Epithelial cell of proximal tubule (primary cell): ENCODE measurements around the gene SAG. TPM values are rescaled to one million over a fixed set of nuclear protein-coding genes. Genes with fewer than 3 reads are reported as not detected.

Source experiments
- DNase-seq: peaks from one replicate; pipeline ENCODE4 v3.0.0-alpha.2; 2011; ENCODE audit warnings: low read depth
- H3K4me3 ChIP-seq: 2 replicates; pipeline ENCODE4 v1.5.1; 2011; ENCODE audit warnings: low read depth, mild to moderate bottlenecking, low read length
- total RNA-seq: library from RNA; depleted of rRNA; stranded (reverse); fragments of >200 nt; gene quantifications from 2 replicates; pipeline ENCODE4 v1.2.3, GENCODE V29; 2015
- TF ChIP-seq, protein P1 (sequence below): conservative IDR thresholded peaks from 2 replicates; pipeline ENCODE4 v1.5.1; 2012; ENCODE audit warnings: low read depth, mild to moderate bottlenecking, low read length

The SAG gene
- total RNA-seq, 1 donor from 2014 or later: not detected

DNA sequence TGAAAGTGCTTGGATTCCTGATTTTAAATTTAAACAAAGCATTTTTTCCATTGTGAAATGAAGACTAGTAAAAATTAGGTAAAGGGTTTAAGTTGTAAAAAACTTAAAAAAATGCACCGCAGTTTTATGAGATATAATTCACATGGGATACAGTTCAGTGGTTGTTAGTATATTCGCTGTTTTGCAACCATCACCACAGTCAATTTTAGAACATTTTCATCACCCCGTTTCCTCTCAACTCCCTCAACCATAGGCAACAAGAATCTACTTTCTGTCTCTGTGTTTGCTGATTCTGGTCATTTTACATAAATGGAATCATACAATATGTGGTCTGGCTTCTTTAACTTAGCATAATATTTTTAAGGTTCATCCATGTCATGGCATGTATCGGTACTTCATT, 50.7 kb downstream of the SAG start:
- no peak for DNase-seq

DNA sequence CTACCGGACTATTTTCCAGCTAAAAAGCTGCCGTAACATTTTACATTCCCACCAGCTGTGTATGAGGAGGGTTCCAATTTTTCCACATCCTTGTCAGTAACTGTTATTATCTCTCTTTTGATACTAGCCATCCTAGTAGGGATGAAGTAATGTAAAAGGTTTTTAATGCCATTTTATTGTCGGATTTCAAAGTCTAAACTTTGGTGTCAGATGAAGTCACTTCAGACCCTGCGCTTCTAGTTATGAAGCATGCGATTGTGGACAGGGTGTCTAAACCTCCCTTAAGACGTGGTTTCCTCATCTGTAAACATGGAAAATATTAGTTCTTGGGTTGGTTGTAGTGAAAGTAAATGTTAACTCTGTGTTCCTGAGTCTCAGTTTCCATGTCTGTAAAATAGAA, 51.3 kb downstream of the SAG start:
- DNase-seq: no peak
- no peak overlapping the region for H3K4me3 ChIP-seq
- TF ChIP-seq, protein P1, sequence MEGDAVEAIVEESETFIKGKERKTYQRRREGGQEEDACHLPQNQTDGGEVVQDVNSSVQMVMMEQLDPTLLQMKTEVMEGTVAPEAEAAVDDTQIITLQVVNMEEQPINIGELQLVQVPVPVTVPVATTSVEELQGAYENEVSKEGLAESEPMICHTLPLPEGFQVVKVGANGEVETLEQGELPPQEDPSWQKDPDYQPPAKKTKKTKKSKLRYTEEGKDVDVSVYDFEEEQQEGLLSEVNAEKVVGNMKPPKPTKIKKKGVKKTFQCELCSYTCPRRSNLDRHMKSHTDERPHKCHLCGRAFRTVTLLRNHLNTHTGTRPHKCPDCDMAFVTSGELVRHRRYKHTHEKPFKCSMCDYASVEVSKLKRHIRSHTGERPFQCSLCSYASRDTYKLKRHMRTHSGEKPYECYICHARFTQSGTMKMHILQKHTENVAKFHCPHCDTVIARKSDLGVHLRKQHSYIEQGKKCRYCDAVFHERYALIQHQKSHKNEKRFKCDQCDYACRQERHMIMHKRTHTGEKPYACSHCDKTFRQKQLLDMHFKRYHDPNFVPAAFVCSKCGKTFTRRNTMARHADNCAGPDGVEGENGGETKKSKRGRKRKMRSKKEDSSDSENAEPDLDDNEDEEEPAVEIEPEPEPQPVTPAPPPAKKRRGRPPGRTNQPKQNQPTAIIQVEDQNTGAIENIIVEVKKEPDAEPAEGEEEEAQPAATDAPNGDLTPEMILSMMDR: no peak

More for the DNA sequence above, 50.7 kb downstream of the SAG start:
- H3K4me3 ChIP-seq: no peak overlapping the region
- TF ChIP-seq, protein P1: no peak

DNA sequence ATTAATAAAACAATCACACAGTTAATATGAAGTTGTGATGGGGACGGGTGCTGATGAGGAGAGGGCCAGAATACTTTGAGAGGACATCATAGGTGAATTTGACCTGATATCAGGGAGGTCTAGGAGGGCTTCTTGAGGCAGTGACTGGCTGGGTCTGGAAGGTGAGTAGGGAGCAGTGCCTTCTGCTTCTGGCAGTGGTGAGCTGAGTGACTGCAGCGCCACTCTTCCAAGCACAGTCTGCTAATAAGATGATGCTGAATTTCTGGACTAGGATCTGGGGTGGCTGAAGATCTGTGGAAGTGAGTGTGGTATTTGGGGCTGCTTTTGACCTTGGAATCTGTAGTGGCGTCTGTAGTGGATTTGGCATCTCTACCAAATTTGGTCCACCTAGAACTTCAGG, 52.2 kb downstream of the SAG start:
- no peak for DNase-seq
- TF ChIP-seq, protein P1: no peak

DNA sequence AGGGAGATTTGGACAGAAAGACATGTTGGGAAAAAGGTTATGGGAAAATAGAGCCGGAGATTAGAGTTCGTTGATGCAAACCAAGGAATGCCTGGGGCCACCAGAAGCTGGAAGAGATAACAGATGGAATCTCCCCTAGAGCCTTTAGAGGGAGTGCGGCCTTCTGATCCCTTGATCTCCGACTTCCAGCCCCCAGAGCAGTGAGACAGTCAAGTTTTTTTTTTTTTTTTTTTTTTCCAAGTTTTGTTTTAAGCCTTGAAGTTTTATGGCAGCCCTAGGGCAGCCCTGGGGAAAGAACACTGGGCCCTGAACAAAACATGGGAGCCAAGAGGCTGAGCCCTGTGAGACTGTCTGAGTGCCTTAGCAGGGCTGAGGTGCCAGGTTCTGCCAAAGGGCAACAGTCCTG, 53.2 kb downstream of the SAG start:
- no peak for DNase-seq
- H3K4me3 ChIP-seq: no peak overlapping the region
- TF ChIP-seq, protein P1: no peak

More for the DNA sequence above, 52.2 kb downstream of the SAG start:
- H3K4me3 ChIP-seq: no peak overlapping the region

DNA sequence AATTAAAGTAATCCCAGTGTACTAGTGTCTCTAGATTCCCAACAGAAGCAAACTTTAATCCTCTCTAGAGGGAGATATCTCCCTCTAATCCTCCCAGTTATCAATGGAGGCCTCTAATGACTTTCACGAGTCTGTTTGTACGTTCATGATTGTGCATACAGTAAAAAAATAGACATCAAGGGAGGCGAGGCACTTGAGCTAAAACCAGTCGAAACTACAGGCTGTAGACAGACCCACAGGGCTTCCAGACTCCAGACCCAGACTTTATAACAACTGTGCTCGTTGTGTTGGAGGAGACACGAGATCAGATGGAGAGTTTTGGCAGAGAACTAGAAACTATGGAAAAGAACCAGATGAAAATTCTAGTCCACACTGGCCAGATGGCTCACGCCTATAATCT, 53.7 kb downstream of the SAG start:
- DNase-seq: no peak
- H3K4me3 ChIP-seq: no peak overlapping the region
- TF ChIP-seq, protein P1: no peak

DNA sequence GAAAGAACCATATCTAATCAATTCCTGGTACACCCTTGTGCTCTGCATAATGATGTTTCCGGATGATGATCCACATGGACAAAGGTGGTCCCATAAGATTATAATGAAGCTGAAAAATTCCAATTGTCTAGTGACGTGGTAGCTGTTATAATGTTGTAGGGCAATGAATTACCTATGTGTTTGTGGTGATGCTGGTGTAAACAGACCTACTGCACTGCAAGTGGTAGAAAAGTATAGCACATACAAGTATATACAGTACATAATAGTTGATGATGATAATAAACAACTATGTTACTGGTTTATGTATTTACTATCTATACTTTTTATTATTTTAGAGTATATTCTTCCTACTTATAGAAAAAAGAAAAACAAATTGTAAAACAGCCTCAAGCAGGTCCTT, 55.1 kb downstream of the SAG start:
- TF ChIP-seq, protein P1: no peak
- DNase-seq: no peak
- no peak overlapping the region for H3K4me3 ChIP-seq

DNA sequence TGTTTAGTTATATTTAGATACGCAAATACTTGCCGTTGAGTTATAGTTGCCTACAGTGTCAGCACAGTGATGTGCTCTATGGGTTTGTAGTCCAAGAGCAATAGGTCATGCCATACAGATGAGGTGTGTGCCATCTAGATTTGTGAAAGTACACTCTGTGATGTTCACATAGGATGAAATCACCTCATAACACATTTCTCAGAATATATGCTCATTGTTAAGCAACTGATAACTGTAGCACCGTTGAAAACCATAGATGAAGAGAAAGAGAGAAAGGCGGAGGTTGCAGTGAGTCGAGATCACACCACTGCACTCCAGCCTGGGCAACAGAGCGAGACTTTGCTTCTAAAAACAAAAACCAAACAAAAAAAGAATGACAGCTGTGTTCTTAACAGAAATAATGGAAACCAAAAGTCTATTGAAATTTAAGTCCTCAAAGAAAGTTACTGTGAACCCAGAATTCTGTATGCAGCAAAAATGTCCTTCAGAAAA, 56.2 kb downstream of the SAG start:
- H3K4me3 ChIP-seq: no peak overlapping the region
- DNase-seq: no peak
- TF ChIP-seq, protein P1: no peak
